Measurements from ENCODE around the gene BTBD2. TPM values are rescaled to one million over a fixed set of nuclear protein-coding genes. Genes with fewer than 3 reads are reported as not detected.

BTBD2 gene
- total RNA-seq, 1 experiment from 2014 or later, result 52.2 TPM

GRCh38 chr19:2049741-2050348, 34.3 kb upstream of the BTBD2 start:
- ChIA-PET POLR2A (interaction anchor here (0.6 kb wide), 1 partner anchor 49 kb away, joined by 6 read pairs; no protein-coding TSS in a partner anchor), CTCF (no interaction called here)
- Histone ChIP-seq H3K36me3 (ENCODE audit: control insufficient read depth, insufficient read depth, low read length) (peaks cover 3% of the 10 kb centered on the region), H3K4me3 (ENCODE audit: low read depth, low read length) (peak overlapping the region; percentile 96), H3K27me3 (replicated peaks; ENCODE audit: control insufficient read depth, insufficient read depth, low read length) (no peaks in the 10 kb centered on the region), H3K9me3 (no peaks in the 10 kb centered on the region), H3K4me1 (peaks cover 15% of the 10 kb centered on the region)
- H3K27ac Mint-ChIP-seq (ENCODE audit: unreplicated experiment), result peak overlapping the region; percentile 91
- intact Hi-C loops (cut with micrococcal nuclease; ENCODE audit: unreplicated experiment), result no loop called here
- H3K36me3 Mint-ChIP-seq (ENCODE audit: insufficient read depth, unreplicated experiment), result peaks cover 20% of the 10 kb centered on the region
- H3K9me3 Mint-ChIP-seq (ENCODE audit: unreplicated experiment), result no peaks in the 10 kb centered on the region
- peak overlapping the region; percentile 81 for H3K4me3 Mint-ChIP-seq (ENCODE audit: unreplicated experiment)
- no peaks in the 10 kb centered on the region for H3K27me3 Mint-ChIP-seq (ENCODE audit: insufficient read depth, unreplicated experiment)
- DNase-seq, result peak; percentile 81 to 83
- H3K4me1 Mint-ChIP-seq (ENCODE audit: low read depth, unreplicated experiment), result no peaks in the 10 kb centered on the region
- BruUV-seq (replicated peaks), result TSS peak; percentile 83
- no peak for TF ChIP-seq CTCF (IDR thresholded peaks at IDR 0.05; ENCODE audit: insufficient read depth in 1 of 2, low read depth in 1 of 2, low read length in 1 of 2, severe bottlenecking in 1 of 2, unreplicated experiment in 1 of 2)

DNA sequence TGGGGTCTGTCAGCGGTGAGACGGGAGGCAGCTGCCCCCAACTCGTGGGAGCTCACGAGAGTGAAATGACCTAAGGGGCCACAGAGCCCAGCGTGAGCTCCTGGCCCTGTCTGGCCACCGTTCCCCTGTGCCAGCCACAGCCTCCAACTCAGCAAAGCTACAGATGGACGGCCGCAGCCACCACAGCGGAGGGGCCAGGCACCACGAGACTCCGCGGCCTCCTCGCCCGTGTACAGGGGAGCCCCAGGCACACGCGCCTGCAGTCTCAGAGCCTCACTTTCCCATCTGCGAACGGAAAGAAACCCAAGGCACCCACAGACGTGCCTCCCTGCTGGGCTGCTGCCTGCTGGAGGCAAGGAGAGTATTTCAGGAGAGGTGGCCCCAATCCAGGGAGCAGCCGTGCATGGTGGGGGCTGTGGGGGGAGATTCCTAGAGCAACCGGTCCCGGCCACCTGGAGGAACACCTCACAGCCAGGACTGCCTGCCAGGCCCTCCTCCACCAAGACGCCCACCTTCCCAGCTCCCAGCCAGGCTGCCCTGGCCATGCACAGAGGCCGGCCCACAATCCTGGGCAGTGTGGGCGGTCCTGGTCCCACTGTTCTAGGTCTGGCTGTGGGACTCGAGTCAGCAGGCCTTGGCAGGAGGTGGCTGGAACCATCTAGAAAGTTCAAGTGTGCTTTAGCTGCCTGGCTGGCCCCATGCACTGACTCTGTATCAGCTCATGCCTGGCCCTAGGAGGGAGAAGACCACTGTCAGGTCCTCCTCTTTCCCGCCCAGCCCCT, 33.6 kb upstream of the BTBD2 start:
- H3K4me3 ChIP-seq (ENCODE audit: low read depth, low read length), result peak overlapping the region; percentile 96
- peaks cover 21% of the 10 kb centered on the region for H3K36me3 Mint-ChIP-seq (ENCODE audit: insufficient read depth, unreplicated experiment)
- intact Hi-C loops (cut with micrococcal nuclease; ENCODE audit: unreplicated experiment), result no loop called here
- no peaks in the 10 kb centered on the region for H3K9me3 Mint-ChIP-seq (ENCODE audit: unreplicated experiment)
- H3K27me3 Mint-ChIP-seq (ENCODE audit: insufficient read depth, unreplicated experiment), result no peaks in the 10 kb centered on the region
- DNase-seq, result no peak
- TF ChIP-seq CTCF (IDR thresholded peaks at IDR 0.05; ENCODE audit: insufficient read depth in 1 of 2, low read depth in 1 of 2, low read length in 1 of 2, severe bottlenecking in 1 of 2, unreplicated experiment in 1 of 2), result no peak
- peak overlapping the region; percentile 81 for H3K4me3 Mint-ChIP-seq (ENCODE audit: unreplicated experiment)
- POLR2A ChIA-PET, result interaction anchor here (0.6 kb wide), 1 partner anchor 13 kb away, joined by 3 read pairs; no protein-coding TSS in a partner anchor
- H3K36me3 ChIP-seq (ENCODE audit: control insufficient read depth, insufficient read depth, low read length), result peaks cover 4% of the 10 kb centered on the region
- CTCF ChIA-PET, result no interaction called here
- no peaks in the 10 kb centered on the region for H3K9me3 ChIP-seq
- H3K27me3 ChIP-seq (replicated peaks; ENCODE audit: control insufficient read depth, insufficient read depth, low read length), result no peaks in the 10 kb centered on the region
- peaks cover 15% of the 10 kb centered on the region for H3K4me1 ChIP-seq
- H3K4me1 Mint-ChIP-seq (ENCODE audit: low read depth, unreplicated experiment), result no peaks in the 10 kb centered on the region
- BruUV-seq (replicated peaks), result no TSS peak
- H3K27ac Mint-ChIP-seq (ENCODE audit: unreplicated experiment), result peak overlapping the region; percentile 91

GRCh38 chr19:2048104-2048958, 32.8 kb upstream of the BTBD2 start:
- Mint-ChIP-seq H3K4me1 (ENCODE audit: low read depth, unreplicated experiment) (no peaks in the 10 kb centered on the region), H3K27ac (ENCODE audit: unreplicated experiment) (no peak overlapping the region), H3K9me3 (ENCODE audit: unreplicated experiment) (no peaks in the 10 kb centered on the region), H3K27me3 (ENCODE audit: insufficient read depth, unreplicated experiment) (no peaks in the 10 kb centered on the region), H3K4me3 (ENCODE audit: unreplicated experiment) (no peak overlapping the region), H3K36me3 (ENCODE audit: insufficient read depth, unreplicated experiment) (peaks cover 29% of the 10 kb centered on the region)
- Histone ChIP-seq H3K9me3 (no peaks in the 10 kb centered on the region), H3K4me3 (ENCODE audit: low read depth, low read length) (no peak overlapping the region), H3K36me3 (ENCODE audit: control insufficient read depth, insufficient read depth, low read length) (peaks cover 4% of the 10 kb centered on the region), H3K4me1 (peaks cover 15% of the 10 kb centered on the region), H3K27me3 (replicated peaks; ENCODE audit: control insufficient read depth, insufficient read depth, low read length) (no peaks in the 10 kb centered on the region)
- DNase-seq, result no peak
- no peak for TF ChIP-seq CTCF (IDR thresholded peaks at IDR 0.05; ENCODE audit: insufficient read depth in 1 of 2, low read depth in 1 of 2, low read length in 1 of 2, severe bottlenecking in 1 of 2, unreplicated experiment in 1 of 2)
- ChIA-PET POLR2A (no interaction called here), CTCF (no interaction called here)
- BruUV-seq (replicated peaks), result no TSS peak
- intact Hi-C loops (cut with micrococcal nuclease; ENCODE audit: unreplicated experiment), result no loop called here

All from Caco-2 (cell line).